ENCODE data around the gene CLDND2.

CLDND2 gene

DNA sequence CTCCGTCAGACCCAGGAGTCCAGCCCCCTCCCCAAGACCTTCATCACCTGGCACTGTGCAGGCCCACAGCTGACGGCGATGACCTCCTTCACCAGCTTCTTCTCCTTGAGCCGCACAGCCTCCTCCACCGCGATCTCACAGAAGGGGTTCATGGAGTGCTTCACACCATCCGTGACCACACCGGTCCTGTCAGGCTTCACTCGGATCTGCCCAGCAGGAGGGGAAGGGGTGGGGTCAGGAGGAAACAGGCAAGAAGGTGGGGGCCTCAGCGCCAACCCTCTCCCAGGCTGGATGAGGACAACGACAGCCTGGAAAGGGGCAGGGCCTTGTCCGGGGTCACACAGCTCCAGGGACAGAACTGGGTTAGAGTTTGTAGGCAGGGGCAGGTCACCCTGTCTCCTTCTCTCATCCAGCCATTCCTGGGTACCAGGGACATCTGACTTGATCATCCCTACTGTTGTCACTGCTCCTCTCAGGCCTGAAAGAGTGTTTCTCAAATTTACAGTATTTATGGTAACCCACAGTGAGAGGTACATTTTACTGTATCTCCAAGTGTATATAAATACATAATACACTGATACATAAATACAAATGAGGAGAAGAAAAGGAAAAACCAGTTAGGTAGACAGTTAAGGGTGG lies 14.6 kb downstream of the CLDND2 start:
- Histone ChIP-seq H3K27me3 (ENCODE audit: control insufficient read depth, insufficient read depth, low read length) (no peaks in the 10 kb centered on the region), H3K27ac (ENCODE audit: low read length) (no peak overlapping the region), H3K36me3 (ENCODE audit: control insufficient read depth, insufficient read depth, low read length) (peaks cover 3% of the 10 kb centered on the region; the same call in 1 of the 2 replicates), H3K4me3 (ENCODE audit: low read length) (no peak overlapping the region), H3K4me1 (ENCODE audit: control insufficient read depth, insufficient read depth, low read length) (peaks cover 4% of the 10 kb centered on the region; the same call in 1 of the 2 replicates), H3K9me3 (ENCODE audit: control insufficient read depth, insufficient read depth, low read length) (no peaks in the 10 kb centered on the region)
- no CpG with 5 or more reads among the region's 12 CpGs for WGBS (ENCODE audit: insufficient coverage, insufficient read length)
- DNase-seq (ENCODE audit: low read depth, low spot score): no peak

DNA sequence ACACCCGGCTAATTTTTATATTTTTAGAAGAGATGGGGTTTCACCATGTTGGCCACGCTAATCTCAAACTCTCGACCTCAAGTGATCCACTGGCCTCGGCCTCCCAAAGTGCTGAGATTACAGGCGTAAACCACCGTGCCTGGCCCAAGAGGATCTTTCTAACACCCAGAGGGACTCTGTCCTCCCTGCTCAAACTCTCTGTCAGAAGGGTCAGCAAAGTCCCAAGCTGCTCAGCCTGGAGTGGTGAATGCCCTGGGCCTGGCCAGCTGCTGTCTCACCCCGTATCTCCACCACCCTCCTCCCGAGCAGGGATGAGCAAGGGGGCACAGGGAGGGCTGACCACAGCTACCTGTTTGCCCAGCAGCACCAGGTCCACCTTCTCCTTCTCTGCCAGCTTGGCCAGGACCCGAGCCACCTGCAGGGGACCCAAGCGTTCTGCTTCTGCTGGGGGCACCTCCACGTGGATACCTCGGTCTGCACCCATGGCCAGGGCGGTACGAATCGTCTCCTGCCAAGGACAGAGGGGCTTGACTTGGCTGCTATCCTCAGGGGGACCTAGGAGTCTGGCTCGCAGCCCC lies 15.9 kb downstream of the CLDND2 start:
- H3K36me3 ChIP-seq (ENCODE audit: control insufficient read depth, insufficient read depth, low read length): peaks cover 3% of the 10 kb centered on the region; the same call in 1 of the 2 replicates
- no peak overlapping the region for H3K4me3 ChIP-seq (ENCODE audit: low read length)
- no peaks in the 10 kb centered on the region for H3K9me3 ChIP-seq (ENCODE audit: control insufficient read depth, insufficient read depth, low read length)
- H3K27me3 ChIP-seq (ENCODE audit: control insufficient read depth, insufficient read depth, low read length): no peaks in the 10 kb centered on the region
- no peak overlapping the region for H3K27ac ChIP-seq (ENCODE audit: low read length)
- WGBS (ENCODE audit: insufficient coverage, insufficient read length): no CpG with 5 or more reads among the region's 16 CpGs
- H3K4me1 ChIP-seq (ENCODE audit: control insufficient read depth, insufficient read depth, low read length): peaks cover 4% of the 10 kb centered on the region; the same call in 1 of the 2 replicates
- no peak for DNase-seq (ENCODE audit: low read depth, low spot score)

DNA sequence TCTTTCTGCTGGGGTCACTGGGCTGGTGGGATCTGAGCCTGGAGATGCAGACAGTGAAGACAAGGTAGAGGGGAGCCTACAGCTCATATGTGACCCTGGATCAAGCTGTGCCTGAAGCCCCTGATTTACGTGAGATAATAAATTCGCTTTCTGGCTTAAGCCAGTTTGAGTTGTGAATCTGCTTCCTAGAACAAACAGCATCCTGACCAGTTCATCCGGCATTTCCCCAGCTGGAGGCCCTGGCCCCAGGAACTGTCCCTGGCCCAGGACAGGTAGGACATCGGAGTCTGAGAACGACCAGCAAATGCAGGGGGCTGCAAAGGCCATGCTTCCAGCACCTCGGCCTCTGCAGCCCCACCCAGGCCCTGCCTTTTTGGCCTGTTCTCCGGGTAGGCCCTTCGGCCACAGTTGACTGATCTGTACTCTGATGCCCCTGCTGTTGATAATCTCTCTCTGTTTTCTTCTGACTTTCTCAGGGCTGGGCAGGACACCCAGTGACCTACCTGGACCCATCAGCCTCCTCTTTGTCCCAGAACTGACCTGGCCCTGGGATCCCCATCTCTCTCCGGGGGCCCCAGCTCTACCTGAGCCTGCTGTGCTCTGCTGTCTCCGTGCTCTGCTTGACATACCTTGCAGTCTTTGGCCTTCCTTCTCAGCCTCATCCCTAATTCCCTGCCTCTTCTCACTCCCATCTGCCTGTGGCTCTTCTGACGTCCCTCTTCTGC lies 17.4 kb downstream of the CLDND2 start:
- H3K27ac ChIP-seq (ENCODE audit: low read length): no peak overlapping the region

DNA sequence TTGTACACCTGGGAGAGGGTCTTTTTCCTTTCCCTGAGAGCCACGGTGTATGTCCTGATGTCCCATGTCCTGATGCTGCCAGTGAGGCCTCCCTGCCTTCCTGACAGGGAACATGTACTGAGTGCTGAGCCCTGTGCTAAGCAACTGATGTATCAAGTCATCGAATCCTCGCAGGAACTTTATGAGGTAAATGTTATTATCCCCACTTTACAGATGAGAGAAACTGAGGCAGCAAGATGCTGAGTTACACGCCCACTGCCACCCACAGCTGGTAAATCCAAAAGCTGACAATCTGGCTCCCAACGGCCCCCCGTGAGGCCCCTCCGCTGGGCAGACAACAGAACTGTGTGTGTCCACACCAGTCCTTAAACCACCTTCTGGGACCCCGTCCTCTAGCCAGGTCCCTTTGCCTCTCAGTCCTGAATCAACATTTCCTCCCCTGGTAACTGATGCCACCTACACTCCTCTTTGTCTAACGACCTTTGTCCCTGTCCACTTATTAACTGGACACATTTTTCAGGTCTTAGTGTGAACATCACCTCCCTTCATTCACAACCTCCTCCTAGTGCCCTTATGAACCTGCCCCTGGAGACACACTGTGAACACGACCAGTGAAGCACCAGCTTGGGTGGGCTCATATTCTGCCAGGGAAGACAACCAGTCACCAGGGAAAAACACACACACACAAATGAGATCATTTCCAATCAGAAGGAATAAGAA lies 21.4 kb downstream of the CLDND2 start:
- no peak overlapping the region for H3K27ac ChIP-seq (ENCODE audit: low read length)
- H3K4me1 ChIP-seq (ENCODE audit: control insufficient read depth, insufficient read depth, low read length): peaks cover 2% of the 10 kb centered on the region; the same call in 1 of the 2 replicates
- no peak overlapping the region for H3K4me3 ChIP-seq (ENCODE audit: low read length)
- no peak for DNase-seq (ENCODE audit: low read depth, low spot score)
- no peaks in the 10 kb centered on the region for H3K27me3 ChIP-seq (ENCODE audit: control insufficient read depth, insufficient read depth, low read length)
- no peaks in the 10 kb centered on the region for H3K9me3 ChIP-seq (ENCODE audit: control insufficient read depth, insufficient read depth, low read length)
- peaks cover 3% of the 10 kb centered on the region; the same call in 1 of the 2 replicates for H3K36me3 ChIP-seq (ENCODE audit: control insufficient read depth, insufficient read depth, low read length)
- WGBS (ENCODE audit: insufficient coverage, insufficient read length): no CpG with 5 or more reads among the region's 10 CpGs

More for the DNA sequence above, 17.4 kb downstream of the CLDND2 start:
- Histone ChIP-seq H3K9me3 (ENCODE audit: control insufficient read depth, insufficient read depth, low read length) (no peaks in the 10 kb centered on the region), H3K36me3 (ENCODE audit: control insufficient read depth, insufficient read depth, low read length) (peaks cover 3% of the 10 kb centered on the region; the same call in 1 of the 2 replicates), H3K4me3 (ENCODE audit: low read length) (no peak overlapping the region), H3K4me1 (ENCODE audit: control insufficient read depth, insufficient read depth, low read length) (peaks cover 4% of the 10 kb centered on the region; the same call in 1 of the 2 replicates), H3K27me3 (ENCODE audit: control insufficient read depth, insufficient read depth, low read length) (no peaks in the 10 kb centered on the region)
- no CpG with 5 or more reads among the region's 11 CpGs for WGBS (ENCODE audit: insufficient coverage, insufficient read length)
- no peak for DNase-seq (ENCODE audit: low read depth, low spot score)

DNA sequence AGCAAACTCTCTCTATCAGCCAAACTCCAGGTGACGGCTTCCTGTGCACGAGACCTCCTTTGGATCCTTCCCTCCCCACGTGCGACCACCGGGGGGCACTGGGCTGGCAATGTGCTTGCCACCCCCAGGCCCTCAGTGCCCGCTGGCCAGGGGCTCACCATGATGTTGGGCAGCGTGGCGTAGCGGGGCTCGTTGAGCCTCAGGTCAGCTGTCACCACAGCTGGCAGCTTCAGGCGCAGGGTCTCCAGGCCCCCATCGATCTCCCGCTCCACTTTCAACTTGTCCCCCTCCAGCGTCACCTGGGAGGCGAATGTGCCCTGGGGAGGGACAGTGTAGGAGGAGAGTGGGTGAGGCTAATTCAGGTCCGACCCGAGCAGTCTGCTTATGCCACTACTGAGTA lies 22.1 kb downstream of the CLDND2 start:
- no peak for DNase-seq (ENCODE audit: low read depth, low spot score)
- peaks cover 3% of the 10 kb centered on the region; the same call in 1 of the 2 replicates for H3K36me3 ChIP-seq (ENCODE audit: control insufficient read depth, insufficient read depth, low read length)

DNA sequence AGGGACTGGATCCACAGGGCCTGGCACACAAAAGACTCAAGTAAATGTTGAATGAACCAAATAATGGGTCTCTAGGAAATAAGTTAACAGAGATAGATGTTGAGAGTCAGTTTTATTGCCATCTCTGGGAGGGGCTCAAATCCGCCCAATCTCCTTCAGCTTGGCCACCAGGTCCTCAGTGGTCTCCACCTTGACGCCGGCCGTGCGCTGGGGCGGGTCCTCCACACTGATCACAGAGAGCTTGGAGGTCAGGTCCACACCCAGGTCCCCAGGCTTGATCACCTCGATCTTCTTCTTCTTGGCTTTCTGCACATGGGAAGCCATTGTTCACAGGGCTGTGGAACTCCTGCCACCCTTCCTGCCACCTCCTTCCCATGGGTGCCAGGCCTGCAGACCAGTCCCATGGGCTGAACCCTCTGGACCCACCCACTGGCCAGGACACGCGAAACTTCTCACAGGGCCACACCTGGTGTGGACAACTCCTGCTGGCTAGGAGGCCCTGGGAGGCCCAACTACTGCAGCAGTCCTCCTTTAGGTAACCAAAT lies 23.7 kb downstream of the CLDND2 start:
- no CpG with 5 or more reads among the region's 9 CpGs for WGBS (ENCODE audit: insufficient coverage, insufficient read length)
- Histone ChIP-seq H3K27ac (ENCODE audit: low read length) (no peak overlapping the region), H3K36me3 (ENCODE audit: control insufficient read depth, insufficient read depth, low read length) (no peaks in the 10 kb centered on the region)

More for the DNA sequence above, 22.1 kb downstream of the CLDND2 start:
- WGBS (ENCODE audit: insufficient coverage, insufficient read length): no CpG with 5 or more reads among the region's 17 CpGs
- H3K27me3 ChIP-seq (ENCODE audit: control insufficient read depth, insufficient read depth, low read length): no peaks in the 10 kb centered on the region
- no peak overlapping the region for H3K4me3 ChIP-seq (ENCODE audit: low read length)
- peaks cover 8% of the 10 kb centered on the region for H3K4me1 ChIP-seq (ENCODE audit: control insufficient read depth, insufficient read depth, low read length)
- no peaks in the 10 kb centered on the region for H3K9me3 ChIP-seq (ENCODE audit: control insufficient read depth, insufficient read depth, low read length)
- H3K27ac ChIP-seq (ENCODE audit: low read length): no peak overlapping the region

DNA sequence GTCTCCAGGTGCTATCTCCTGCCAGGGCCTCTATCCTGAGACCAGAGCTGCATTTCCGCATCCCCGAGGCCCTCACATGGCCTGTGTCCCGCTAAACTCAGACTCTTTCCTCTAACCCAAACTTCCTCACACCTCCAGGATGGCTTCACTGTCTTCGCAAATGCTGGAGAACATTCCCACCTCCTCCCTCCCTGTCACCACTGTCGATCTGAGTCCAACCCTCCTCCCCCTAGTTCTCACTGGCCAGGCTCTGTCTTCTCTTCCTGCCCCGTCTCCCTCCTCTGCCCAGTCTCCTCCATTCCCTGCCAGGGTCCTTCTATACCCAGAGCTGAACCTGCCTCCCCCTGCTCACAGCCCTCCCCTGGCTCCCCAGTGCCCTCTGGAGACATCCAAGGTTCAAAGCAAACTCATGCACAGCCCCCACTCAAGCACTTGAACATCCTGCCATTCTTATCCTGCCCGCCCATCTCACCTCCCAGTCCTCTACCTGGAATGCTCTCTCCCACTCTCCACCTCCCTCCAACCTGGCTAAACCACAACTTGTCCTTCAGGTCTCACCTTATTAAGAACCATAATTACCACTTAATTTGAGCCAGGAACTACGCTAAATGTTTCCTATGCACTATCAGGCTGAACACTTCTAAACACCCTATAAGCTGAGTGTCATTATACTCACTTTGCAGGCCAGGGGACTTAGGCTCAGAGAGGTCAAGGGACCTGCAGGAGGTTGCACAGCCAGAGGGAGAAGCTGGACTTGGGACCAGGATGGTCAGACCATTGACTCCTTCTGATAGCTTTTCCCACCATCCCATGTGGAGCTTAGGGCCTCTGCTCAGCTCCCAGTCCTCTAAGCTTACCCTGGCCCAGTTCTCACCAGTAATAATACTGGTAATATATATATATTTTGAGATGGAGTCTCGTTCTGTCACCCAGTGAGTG lies 25.9 kb downstream of the CLDND2 start:
- H3K9me3 ChIP-seq (ENCODE audit: control insufficient read depth, insufficient read depth, low read length): no peaks in the 10 kb centered on the region
- H3K27ac ChIP-seq (ENCODE audit: low read length): no peak overlapping the region
- H3K4me3 ChIP-seq (ENCODE audit: low read length): no peak overlapping the region
- no peaks in the 10 kb centered on the region; the same call in 1 of the 2 replicates for H3K27me3 ChIP-seq (ENCODE audit: control insufficient read depth, insufficient read depth, low read length)
- no peaks in the 10 kb centered on the region for H3K36me3 ChIP-seq (ENCODE audit: control insufficient read depth, insufficient read depth, low read length)
- peaks cover 8% of the 10 kb centered on the region for H3K4me1 ChIP-seq (ENCODE audit: control insufficient read depth, insufficient read depth, low read length)
- no peak for DNase-seq (ENCODE audit: low read depth, low spot score)
- WGBS (ENCODE audit: insufficient coverage, insufficient read length): no CpG with 5 or more reads among the region's 9 CpGs

More for the DNA sequence above, 23.7 kb downstream of the CLDND2 start:
- H3K27me3 ChIP-seq (ENCODE audit: control insufficient read depth, insufficient read depth, low read length): no peaks in the 10 kb centered on the region; the same call in 1 of the 2 replicates
- H3K4me3 ChIP-seq (ENCODE audit: low read length): no peak overlapping the region
- DNase-seq (ENCODE audit: low read depth, low spot score): no peak
- no peaks in the 10 kb centered on the region for H3K9me3 ChIP-seq (ENCODE audit: control insufficient read depth, insufficient read depth, low read length)
- H3K4me1 ChIP-seq (ENCODE audit: control insufficient read depth, insufficient read depth, low read length): peaks cover 8% of the 10 kb centered on the region

DNA sequence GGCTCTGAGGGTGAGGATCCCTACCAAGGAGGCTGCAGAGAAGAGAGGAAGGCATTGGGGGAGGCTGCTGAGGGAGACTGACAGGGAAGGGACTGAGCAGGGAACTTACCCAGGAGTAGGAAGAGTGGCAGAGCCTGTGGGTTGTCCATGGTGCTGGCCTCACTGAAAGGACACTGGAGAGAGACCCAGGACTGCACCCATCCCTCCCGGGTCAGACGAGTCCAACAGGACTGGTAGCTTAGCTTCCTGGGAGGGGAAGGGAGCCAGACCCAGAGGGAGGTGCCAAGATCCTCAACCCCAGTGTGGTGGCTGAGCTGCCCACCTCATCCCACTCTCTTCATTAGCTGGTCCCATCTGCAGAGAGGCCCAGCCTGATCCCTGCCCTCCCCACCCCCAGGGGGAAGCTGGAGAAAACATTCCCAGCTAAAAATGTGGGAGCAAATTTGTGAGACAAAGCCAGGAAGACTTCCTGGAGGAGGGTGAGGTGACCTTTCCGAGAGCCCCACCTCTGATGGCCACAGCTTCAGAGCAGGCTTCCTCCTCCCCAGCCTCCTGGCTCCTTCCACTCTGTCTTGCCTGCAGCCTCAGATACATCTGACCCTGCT lies 26.7 kb downstream of the CLDND2 start, which contains the start of gene VSIG10L:
VSIG10L (minus strand) TSS at position 164 of the 605 bp plus-strand sequence; CDS start at position 149, 15 bp downstream.
- H3K27me3 ChIP-seq (ENCODE audit: control insufficient read depth, insufficient read depth, low read length): no peaks in the 10 kb centered on the region; the same call in 1 of the 2 replicates

DNA sequence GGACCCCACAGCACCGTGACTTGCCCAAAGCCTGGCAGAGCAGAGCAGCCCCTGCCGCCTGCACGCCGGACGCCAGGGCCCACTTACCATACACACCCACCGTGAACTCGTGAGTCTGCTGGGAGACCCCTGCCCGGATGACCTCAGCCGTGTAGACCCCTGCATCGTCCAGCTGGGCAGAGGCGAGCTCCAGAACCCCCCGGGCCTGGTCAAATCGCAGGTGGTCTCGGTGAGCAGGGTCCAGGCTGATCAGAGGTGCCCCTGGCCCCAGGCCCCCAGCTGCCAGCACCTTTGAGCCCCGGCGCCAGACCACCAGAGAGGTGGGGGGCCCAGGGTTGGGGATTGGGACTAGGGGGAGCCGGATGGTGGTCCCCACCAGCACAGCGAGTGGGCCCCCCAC lies 27.7 kb downstream of the CLDND2 start:
- Histone ChIP-seq H3K9me3 (ENCODE audit: control insufficient read depth, insufficient read depth, low read length) (no peaks in the 10 kb centered on the region), H3K36me3 (ENCODE audit: control insufficient read depth, insufficient read depth, low read length) (no peaks in the 10 kb centered on the region), H3K4me1 (ENCODE audit: control insufficient read depth, insufficient read depth, low read length) (peaks cover 8% of the 10 kb centered on the region), H3K4me3 (ENCODE audit: low read length) (no peak overlapping the region), H3K27me3 (ENCODE audit: control insufficient read depth, insufficient read depth, low read length) (no peaks in the 10 kb centered on the region; the same call in 1 of the 2 replicates), H3K27ac (ENCODE audit: low read length) (no peak overlapping the region)
- WGBS (ENCODE audit: insufficient coverage, insufficient read length): no CpG with 5 or more reads among the region's 18 CpGs
- no peak for DNase-seq (ENCODE audit: low read depth, low spot score)

More for the DNA sequence above, 26.7 kb downstream of the CLDND2 start, which contains the start of gene VSIG10L:
- no CpG with 5 or more reads among the region's 3 CpGs for WGBS (ENCODE audit: insufficient coverage, insufficient read length)
- no peak for DNase-seq (ENCODE audit: low read depth, low spot score)
- no peak within 1 kb of the TSS for H3K4me3 ChIP-seq (ENCODE audit: low read length)
- H3K4me1 ChIP-seq (ENCODE audit: control insufficient read depth, insufficient read depth, low read length): peaks cover 8% of the 10 kb centered on the region
- no peaks in the 10 kb centered on the region for H3K9me3 ChIP-seq (ENCODE audit: control insufficient read depth, insufficient read depth, low read length)
- no peak within 1 kb of the TSS for H3K27ac ChIP-seq (ENCODE audit: low read length)
- no peaks in the 10 kb centered on the region for H3K36me3 ChIP-seq (ENCODE audit: control insufficient read depth, insufficient read depth, low read length)
